HEK293T (cell line): ENCODE measurements around the gene C1orf174.

Source experiments
- CTCF ChIA-PET: fragments of 350-600 bp; formaldehyde crosslinking; extraction: SDS; loops from one replicate; lab custom pipeline; 2021; ENCODE audit warnings: antibody characterized with exemption, inconsistent platforms; lab: Yijun Ruan, JAX
- POLR2A ChIA-PET: fragments of 350-600 bp; formaldehyde crosslinking; extraction: SDS; loops from one replicate; lab custom pipeline; 2020; ENCODE audit warnings: antibody characterized with exemption, inconsistent platforms; lab: Yijun Ruan, JAX
- DNase-seq: peaks from one replicate; pipeline ENCODE4 v3.0.0; 2012; ENCODE audit warnings: mixed read lengths; ENCODE audit errors: extremely low spot score
- ARNT ChIP-seq: fragments of 450-650 bp; IDR thresholded peaks from 2 replicates; pipeline ENCODE4 v1.6.1; 2017; ENCODE audit warnings: mild to moderate bottlenecking
- BHLHE40 ChIP-seq: fragments of 450-650 bp; IDR thresholded peaks from 2 replicates; pipeline ENCODE4 v1.6.1; 2016; ENCODE audit warnings: mild to moderate bottlenecking, moderate library complexity, borderline replicate concordance
- CTBP1 ChIP-seq: fragments of 450-650 bp; IDR thresholded peaks from 2 replicates; pipeline ENCODE4 v1.6.1; 2016; ENCODE audit warnings: borderline replicate concordance
- ELF4 ChIP-seq: fragments of 450-650 bp; IDR thresholded peaks from 2 replicates; pipeline ENCODE4 v1.6.1; 2017; ENCODE audit warnings: antibody characterized with exemption
- FOXA1 ChIP-seq: fragments of 450-650 bp; IDR thresholded peaks from 2 replicates; pipeline ENCODE4 v1.6.1; 2016; ENCODE audit warnings: mild to moderate bottlenecking
- FOXK2 ChIP-seq: fragments of 450-650 bp; IDR thresholded peaks from 2 replicates; pipeline ENCODE4 v1.6.1; 2016; ENCODE audit warnings: mild to moderate bottlenecking
- FOXM1 ChIP-seq: fragments of 450-650 bp; IDR thresholded peaks from 2 replicates; pipeline ENCODE4 v1.6.1; 2017; ENCODE audit warnings: mild to moderate bottlenecking, borderline replicate concordance
- HDGF ChIP-seq: fragments of 450-650 bp; IDR thresholded peaks from 2 replicates; pipeline ENCODE4 v1.6.1; 2017; ENCODE audit warnings: antibody characterized with exemption, borderline replicate concordance
- L3MBTL2 ChIP-seq: fragments of 450-650 bp; conservative IDR thresholded peaks from 2 replicates; pipeline ENCODE4 v1.6.1; 2016; ENCODE audit warnings: mild to moderate bottlenecking
- LEF1 ChIP-seq: fragments of 450-650 bp; IDR thresholded peaks from 2 replicates; pipeline ENCODE4 v1.6.1; 2017; ENCODE audit warnings: mild to moderate bottlenecking, borderline replicate concordance
- NFRKB ChIP-seq: fragments of 450-650 bp; IDR thresholded peaks from 2 replicates; pipeline ENCODE4 v1.6.1; 2016; ENCODE audit warnings: mild to moderate bottlenecking, moderate library complexity
- SP1 ChIP-seq: fragments of 450-650 bp; IDR thresholded peaks from 2 replicates; pipeline ENCODE4 v1.6.1; 2017
- SUZ12 ChIP-seq: fragments of 450-650 bp; IDR thresholded peaks from 2 replicates; pipeline ENCODE4 v1.6.1; 2016; ENCODE audit warnings: mild to moderate bottlenecking
- TARDBP ChIP-seq: fragments of 450-650 bp; IDR thresholded peaks from 2 replicates; pipeline ENCODE4 v1.6.1; 2016
- ZNF384 ChIP-seq: fragments of 450-650 bp; IDR thresholded peaks from 2 replicates; pipeline ENCODE4 v1.6.1; 2016
- TF ChIP-seq, protein P1 (sequence below): fragments of 450-650 bp; IDR thresholded peaks from 2 replicates; pipeline ENCODE4 v1.6.1; 2016

Gene C1orf174

DNA sequence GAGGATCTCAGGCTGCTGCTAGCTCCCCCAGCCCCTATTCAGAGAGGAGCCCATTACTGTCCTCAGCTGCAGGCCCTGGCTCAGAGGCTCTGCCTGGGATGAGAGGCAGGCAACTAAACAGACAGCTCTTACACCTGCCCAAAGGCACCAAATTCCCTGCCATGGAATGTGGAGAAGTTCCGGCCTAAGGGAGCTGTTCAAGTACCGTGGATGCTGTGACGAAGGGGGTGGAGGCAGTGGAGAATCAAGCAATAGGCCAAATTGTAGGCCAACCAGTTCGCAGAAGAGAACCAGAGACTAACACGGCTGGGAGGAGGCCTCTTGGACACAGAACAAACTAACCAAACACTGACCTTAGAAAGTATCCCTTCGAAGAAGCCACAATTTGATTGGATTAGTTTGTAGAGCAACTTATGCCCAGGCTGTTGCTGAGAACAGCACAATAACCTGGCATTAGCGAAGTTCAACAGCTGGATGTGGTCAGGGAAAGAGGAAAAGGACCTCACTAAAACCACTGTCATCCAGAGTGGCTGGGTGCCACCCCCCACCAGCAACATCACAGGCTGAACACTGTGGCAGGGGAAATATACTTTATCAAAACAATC is 3.6 kb downstream of the C1orf174 start:
- CTCF ChIA-PET = no interaction called here
- TF ChIP-seq ZNF384 = no peak
- TF ChIP-seq, protein P1, sequence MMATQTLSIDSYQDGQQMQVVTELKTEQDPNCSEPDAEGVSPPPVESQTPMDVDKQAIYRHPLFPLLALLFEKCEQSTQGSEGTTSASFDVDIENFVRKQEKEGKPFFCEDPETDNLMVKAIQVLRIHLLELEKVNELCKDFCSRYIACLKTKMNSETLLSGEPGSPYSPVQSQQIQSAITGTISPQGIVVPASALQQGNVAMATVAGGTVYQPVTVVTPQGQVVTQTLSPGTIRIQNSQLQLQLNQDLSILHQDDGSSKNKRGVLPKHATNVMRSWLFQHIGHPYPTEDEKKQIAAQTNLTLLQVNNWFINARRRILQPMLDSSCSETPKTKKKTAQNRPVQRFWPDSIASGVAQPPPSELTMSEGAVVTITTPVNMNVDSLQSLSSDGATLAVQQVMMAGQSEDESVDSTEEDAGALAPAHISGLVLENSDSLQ = no peak
- POLR2A ChIA-PET = no interaction called here
- DNase-seq = no peak

DNA sequence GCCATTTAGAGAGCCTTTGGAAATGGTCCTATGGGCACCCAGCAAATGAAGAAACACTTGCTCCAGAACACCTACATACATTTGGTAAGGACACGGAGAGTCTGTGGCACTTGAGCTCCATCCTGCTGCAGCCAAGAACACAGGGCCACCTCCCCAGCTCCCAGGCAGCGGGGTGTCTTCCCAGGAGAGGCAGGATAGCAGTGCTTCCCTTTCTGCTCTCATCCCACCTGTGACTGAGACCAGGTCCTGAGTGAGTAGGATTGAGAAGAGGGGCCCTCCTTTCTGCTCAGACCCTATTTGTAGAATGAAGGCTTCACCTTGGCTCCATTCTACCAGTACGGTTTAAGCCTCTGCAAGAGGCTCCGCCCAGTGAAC is 4.1 kb downstream of the C1orf174 start:
- POLR2A ChIA-PET = no interaction called here
- no peak for TF ChIP-seq ARNT
- TF ChIP-seq TARDBP = no peak
- TF ChIP-seq HDGF = no peak
- no peak for TF ChIP-seq ELF4
- no peak for TF ChIP-seq SP1
- TF ChIP-seq CTBP1 = no peak
- no peak for TF ChIP-seq LEF1
- TF ChIP-seq FOXM1 = no peak
- TF ChIP-seq ZNF384 = no peak
- TF ChIP-seq SUZ12 = no peak
- TF ChIP-seq NFRKB = no peak
- no peak for TF ChIP-seq BHLHE40
- TF ChIP-seq FOXK2 = no peak
- no peak for TF ChIP-seq L3MBTL2
- TF ChIP-seq, protein P1 = no peak
- TF ChIP-seq FOXA1 = no peak
- DNase-seq = no peak
- CTCF ChIA-PET = no interaction called here

DNA sequence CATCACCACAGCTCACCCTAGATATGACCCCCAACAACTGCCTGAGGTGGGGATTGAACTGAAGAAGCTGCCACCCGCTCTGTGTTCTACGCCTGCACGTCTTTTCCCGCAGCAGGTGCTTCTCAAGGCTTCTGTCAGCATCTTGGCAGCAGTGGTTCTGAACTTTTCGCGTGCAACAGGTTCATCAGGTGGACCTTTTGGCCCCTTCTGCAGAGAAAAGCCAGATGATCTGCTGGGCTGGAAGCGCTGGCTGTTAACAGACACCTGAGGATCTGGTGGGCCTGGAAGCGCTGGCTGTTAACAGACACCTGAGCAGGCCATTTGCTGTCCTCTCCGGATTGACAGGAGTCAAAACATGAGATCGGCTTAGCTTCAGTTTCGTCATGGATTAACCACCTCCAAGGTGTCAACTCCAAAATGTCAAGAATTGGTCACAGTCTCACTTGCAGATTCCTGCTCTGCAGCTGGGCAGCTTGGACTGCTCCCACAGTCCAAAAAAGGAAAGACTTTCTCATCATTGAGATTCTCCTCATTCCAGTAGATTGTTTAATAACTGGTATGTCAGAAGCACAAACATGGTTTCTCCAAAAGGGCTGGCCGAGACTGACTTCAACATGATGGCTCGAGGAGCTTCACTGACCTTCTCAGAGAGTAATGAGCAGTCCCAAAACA is 4.7 kb downstream of the C1orf174 start:
- ChIA-PET POLR2A (no interaction called here), CTCF (no interaction called here)
- DNase-seq = no peak
- TF ChIP-seq FOXA1 (no peak), TARDBP (no peak), HDGF (no peak), NFRKB (no peak), ARNT (no peak), CTBP1 (no peak), ELF4 (no peak), SUZ12 (no peak), ZNF384 (no peak), LEF1 (no peak), SP1 (no peak), FOXM1 (no peak), L3MBTL2 (no peak), FOXK2 (no peak), BHLHE40 (no peak)
- TF ChIP-seq, protein P1 = no peak

DNA sequence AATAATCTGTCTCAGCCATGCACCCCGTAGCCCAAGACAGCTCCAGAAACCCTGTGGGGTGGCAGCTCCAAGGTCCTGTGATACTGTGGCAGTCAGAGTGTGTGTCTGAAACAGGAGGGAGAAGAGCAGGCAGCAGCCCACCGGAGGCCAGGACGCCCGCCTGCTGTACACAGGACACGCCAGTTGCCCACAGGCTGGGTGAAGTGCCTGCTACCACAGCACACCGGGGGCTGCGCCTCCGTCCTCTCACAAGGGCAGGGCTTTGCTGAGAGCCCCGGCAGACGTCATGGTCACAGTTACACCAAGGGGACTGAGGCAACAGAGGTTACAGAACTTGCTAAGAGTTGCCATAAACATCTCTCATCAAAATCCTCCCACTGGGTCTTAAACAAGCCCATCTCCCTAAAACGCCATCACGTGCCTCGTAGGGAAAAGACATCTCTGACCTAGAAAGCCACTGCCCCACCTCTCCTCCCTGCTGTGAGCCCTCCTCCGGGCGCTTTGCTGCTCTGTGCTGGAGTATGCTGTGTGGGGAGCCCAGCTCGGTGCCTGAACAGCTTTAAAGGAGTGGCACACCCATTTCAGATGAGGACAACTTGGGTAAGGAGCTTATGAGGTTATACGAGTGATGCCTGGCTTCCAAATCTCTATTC is 5.3 kb downstream of the C1orf174 start:
- POLR2A ChIA-PET = no interaction called here
- no peak for TF ChIP-seq SP1
- TF ChIP-seq ZNF384 = no peak
- no peak for TF ChIP-seq CTBP1
- no peak for TF ChIP-seq ELF4
- no peak for TF ChIP-seq HDGF
- no peak for TF ChIP-seq FOXM1
- no peak for TF ChIP-seq ARNT
- no peak for TF ChIP-seq FOXK2
- TF ChIP-seq FOXA1 = no peak
- no peak for TF ChIP-seq LEF1
- DNase-seq = no peak
- CTCF ChIA-PET = no interaction called here

DNA sequence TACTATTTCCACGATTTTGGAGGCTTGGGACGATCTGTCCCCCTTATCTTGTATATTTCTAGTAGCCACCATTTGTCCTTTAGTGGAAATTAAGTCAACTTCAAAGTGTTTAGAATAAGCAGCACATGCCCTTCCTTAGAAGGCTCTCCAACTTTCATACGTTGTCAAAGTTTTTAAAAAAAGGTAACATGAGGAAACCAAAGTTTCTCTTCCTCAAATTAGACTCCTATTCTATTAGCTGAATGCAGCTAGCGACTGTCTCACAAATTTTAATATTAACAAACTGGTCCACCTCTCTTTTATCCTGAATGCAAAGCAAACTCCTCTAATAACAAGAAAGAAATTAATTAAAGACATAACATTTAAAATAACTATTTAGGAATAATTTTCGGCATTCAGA is 6.9 kb downstream of the C1orf174 start:
- ChIA-PET CTCF (no interaction called here), POLR2A (interaction anchor here (0.7 kb wide), 1 partner anchor 35 kb away, joined by 3 read pairs; no protein-coding TSS in a partner anchor)
- DNase-seq = no peak
- TF ChIP-seq FOXA1 (no peak), HDGF (no peak), NFRKB (no peak), LEF1 (no peak), ARNT (no peak), BHLHE40 (no peak), L3MBTL2 (no peak), CTBP1 (no peak), TARDBP (no peak)
- TF ChIP-seq, protein P1 = no peak
